GM15510 (cell line): ENCODE measurements around the gene AP3M1.

ENCODE experiments used
- POLR2A ChIP-seq: IDR thresholded peaks from 3 replicates; pipeline ENCODE4 v1.6.1; 2011; ENCODE audit warnings: borderline replicate concordance; ENCODE audit not compliant: insufficient read length; ENCODE audit errors: extremely low read depth

Gene AP3M1

DNA sequence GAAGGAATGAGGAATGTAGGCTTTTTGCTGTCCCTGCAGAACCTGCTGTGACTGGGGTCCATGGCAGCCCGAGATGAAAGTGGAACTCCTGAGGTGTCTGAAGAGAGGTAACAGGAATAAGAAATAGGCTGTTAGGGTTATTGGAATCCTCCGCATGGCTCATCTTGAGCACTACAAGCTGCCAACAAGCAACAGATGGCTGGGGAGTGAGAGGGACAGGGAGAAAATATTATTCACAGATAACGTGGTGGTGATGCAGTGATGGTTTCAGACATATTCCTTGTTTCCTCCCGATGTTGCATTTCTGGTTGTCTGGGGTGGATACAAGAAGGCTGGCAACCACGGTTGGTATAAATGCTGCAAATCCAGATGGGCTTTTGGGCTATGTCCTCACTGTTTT, 46.1 kb downstream of the AP3M1 start:
- no peak for TF ChIP-seq POLR2A

DNA sequence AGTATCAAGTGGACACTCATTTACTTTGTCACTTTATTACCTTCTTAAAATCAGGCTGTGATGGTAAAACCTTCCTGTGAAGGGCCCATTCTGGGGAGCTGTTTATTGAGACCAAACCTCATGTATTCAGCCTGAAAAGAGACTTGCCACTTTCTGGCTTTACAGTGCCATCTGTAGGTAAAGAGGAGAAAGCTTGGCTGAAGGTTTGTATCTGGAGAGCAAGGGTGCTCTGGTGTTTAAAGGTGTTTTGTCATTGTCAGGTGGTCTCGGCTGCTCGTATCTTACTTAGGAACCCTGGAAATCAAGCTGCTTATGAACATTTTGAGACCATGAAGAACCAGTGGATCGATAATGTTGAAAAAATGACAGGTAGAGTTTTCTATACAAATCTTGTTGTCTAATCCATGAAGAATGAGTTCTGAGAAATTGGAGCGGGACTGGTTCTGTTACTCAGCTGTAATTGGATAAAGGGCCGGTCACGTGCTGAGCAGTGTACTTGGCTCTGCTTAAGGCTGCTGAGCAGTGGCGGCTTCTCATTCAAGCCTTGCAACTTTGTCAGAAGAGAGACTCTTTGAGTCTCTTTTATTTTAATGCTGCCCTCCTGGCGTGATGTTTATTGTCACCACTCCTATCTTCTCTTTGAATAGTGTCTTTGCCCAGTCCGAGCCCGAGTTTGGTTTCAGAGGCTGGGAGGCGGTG, 46.9 kb downstream of the AP3M1 start:
- no peak for TF ChIP-seq POLR2A

DNA sequence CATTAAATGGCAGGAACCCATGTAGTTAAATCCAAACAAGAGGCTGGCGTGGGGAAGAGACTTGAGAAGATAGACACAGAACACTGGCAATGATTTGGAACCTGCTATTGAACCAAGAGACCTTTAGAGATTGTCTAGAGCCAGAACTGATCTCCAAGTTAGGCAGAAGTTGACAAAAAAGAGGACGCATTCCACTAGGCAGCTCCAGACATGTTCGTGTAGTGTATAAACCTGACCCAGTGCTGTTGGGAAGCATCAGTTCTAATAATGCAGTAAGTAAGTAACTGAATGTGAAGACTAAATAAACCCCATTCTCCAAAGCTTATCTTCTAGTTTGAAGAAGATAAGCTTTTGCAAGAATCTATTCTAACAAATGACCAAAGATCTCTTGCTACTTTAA, 50.8 kb downstream of the AP3M1 start:
- no peak for TF ChIP-seq POLR2A

DNA sequence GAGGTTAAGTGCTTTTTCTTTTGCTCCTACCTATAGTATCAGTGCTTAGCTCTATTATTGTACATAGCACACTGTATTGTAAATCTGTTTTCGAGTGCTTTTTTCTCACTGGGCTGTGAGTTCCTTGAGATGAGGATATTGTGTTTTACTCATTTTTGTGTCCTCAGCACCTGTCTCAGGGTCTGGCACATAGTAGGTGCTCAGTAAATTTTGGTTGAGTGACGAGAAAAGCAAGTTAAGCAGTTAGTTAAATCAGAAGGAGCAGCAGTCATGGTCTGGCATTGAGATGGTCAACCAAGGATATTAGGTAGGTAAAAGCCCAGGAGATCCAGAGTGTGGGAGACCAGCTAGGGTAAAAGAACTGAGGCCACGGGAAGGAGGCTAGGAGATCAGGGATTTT, 51.2 kb downstream of the AP3M1 start:
- no peak for TF ChIP-seq POLR2A

DNA sequence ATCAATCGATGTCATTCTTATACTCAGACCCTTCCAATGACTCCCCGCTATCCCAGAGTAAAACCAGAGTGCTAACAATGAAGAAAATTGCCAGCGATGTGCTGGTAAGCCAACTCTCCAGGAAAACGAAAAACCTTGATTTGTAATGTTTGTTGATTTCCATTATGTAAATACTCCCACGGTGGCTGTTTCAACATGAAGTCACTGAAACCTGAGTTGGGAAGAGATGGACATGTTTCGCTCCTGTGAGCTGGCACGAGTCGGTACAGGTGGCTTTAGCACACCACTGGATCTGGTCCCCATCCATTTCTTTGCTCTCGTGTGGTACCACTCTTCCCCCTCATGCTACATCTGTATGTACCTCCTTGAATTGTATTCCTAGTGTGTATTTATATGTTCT, 52.9 kb downstream of the AP3M1 start:
- TF ChIP-seq POLR2A: no peak

DNA sequence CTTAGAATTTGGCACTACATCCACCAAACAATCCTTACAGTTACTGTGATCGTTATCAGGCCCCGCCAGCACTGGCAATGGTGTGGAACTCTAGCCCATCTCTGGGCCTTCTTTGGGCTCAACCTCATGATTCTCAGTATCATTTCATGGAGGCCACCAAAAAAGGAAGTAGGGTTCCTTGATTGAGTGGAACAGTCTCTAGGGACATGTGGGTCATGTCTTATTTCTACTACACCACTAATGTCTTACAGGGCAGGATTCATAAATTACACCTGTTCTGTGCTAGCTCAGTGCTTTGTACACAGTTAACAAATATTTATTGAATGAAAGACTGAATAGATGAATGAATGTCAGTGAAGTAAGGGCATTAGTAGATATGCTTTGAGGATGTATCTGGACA, 53.9 kb downstream of the AP3M1 start:
- no peak for TF ChIP-seq POLR2A

DNA sequence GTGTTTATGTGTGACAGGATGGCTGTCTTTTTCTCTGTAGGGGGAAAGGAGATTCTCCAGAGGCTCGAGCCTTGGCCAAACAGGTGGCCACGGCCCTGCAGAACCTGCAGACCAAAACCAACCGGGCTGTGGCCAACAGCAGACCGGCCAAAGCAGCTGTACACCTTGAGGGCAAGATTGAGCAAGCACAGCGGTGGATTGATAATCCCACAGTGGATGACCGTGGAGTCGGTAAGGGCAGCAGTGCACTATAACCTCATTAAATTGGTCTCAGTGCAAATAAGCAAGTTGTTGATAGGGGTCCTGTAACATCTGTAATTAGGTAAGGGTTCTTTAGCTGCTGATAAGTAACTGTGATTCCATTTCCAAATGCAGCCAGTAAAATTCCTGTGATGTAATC, 56.4 kb downstream of the AP3M1 start:
- no peak for TF ChIP-seq POLR2A

DNA sequence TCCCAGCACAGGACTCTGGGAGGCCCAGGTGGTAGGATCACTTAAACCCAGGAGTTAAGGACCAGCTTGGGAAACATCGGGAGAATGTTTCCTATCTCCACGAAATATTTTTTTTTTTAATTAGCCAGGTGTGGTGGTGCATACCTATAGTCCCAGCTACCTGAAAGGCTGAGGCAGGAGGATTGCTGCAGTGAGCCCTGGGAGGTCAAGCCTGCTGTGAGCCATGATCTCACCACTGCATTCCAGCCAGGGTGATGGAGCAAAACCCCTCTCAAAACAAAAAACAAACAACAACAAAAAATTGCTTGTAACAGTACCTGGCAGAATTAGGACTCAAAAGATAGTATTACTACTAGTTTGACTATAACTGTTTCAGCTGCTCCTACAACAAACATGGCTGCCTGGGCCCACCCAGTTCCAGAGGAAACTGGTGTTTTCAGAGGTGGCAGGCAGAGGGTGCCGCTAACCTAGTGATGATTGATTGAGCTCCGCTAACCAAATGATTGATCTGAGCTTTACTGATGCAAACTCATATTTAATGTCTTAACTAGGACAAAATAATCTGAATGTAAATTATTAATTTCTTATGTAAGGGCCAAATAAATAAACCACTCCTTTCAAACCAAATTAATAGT, 57.0 kb downstream of the AP3M1 start:
- TF ChIP-seq POLR2A: no peak

DNA sequence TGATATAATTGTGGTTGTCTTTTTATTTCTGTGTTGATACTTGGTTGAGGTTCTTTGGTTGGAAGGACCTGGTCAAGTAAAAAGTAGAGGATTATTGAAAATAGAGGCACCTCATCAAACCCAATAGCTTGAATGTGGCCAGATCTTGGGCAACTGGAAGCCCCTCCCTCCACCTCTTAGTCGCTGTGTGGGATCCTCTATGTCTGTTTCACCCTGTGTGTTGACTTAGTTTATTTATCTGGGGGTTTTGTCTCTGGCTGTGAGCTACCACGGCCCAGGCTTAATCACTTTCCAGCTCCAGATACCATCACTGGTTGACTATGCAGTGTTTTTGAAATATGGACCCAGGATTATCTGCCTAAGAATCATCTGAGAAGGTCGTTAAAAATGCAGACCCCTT, 58.3 kb downstream of the AP3M1 start:
- TF ChIP-seq POLR2A: no peak

DNA sequence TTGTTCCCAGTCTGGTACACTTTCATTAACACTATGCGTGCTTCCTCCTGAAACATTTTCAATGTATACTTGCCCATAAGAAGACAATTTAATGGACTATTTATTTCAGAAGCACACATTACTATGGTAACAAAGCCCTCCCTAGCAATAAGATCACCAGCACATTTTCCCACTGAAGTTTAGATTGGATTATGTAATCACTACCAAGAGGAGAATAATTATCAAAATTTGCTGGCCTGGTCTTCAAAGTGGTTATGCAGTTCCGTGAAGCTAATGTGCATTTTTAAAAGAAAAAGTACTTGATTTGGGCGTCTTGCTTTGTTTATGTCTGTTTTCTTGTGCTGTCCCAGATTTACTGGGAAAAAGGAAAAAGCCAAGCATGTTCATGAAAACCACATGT, 61.9 kb downstream of the AP3M1 start:
- TF ChIP-seq POLR2A: no peak

DNA sequence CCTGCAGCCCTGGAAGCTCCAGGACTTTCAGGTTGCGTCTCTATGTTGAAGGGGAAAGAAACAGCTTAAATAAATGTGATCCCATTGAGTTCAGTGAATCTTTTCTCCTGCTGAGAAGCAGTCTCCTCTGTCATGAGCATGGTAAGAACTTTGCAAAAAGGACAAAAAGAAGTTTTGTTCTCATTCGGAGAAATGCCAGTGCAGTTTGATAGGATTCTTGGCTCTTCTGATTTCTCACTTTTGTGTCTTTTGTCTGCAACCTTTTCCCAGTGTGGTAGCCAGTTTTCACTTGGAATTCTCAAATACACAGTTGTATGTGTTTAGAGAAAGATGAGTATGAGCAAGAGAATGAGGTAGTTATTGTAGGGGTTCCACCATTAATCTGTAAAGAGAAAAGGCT, 64.3 kb downstream of the AP3M1 start:
- TF ChIP-seq POLR2A: no peak

DNA sequence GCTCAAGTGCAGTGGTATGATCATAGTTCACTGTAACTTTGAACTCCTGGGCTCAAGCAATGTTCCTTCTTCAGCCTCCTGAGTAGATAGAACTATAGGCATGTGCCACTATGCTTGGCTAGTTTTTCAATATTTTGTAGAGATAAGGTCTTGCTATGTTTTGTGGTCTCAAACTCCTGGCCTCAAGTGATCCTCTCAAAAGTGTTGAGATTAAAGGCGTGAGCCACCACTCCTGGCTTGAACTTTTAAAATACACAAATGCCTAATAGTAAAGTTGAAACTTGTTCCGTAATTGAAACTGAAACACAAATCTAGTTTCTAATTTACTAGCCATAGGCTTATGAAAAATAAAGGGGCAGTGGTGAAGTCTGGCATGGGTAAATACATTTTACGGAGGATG, 65.7 kb downstream of the AP3M1 start:
- TF ChIP-seq POLR2A: no peak

DNA sequence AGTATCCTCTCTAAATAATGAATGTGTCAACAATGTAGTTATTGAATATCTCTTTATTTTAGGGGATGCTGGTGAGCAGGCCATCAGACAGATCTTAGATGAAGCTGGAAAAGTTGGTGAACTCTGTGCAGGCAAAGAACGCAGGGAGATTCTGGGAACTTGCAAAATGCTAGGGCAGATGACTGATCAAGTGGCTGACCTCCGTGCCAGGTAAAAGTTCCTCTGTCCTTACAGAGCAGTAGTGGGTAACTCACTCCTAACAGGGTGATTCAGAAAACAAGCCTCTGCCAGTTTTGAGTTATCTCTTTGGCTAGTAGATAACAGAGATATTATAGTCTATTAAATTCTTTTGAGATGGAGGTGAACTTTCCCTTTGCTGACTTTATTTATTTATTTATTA, 67.3 kb downstream of the AP3M1 start:
- TF ChIP-seq POLR2A: no peak

DNA sequence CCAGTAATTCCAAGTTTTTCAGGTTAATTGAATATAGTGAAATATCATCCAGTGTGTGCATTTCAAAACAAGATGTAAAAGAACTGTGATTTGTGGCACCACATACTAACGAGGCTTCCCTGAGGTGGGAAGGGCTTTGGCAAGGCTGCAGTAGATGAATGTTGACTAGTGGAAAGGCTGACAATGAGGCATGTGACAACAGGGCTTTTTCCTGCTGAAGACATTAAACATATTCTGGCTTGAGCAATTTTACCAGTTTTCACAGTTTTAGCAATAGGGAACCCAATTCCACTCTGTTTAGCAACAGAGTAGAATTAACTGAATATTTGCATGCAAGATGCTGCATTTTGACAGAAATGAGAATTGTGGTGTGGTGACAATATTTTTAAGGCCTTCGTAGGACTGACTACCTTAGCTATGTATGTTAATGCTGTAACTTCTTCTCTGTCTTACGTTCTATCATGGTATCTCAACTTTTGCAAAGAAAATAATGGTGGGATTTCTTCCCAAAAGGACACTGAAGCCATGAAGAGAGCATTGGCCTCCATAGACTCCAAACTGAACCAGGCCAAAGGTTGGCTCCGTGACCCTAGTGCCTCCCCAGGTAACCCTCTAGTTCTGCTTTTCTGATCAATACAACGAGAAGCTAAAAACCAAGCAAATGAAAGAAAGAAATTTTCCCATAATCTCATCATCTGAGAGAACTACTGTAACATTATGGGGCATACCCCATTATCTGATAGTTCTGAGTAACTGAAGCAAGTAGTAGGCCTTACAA, 68.5 kb downstream of the AP3M1 start:
- no peak for TF ChIP-seq POLR2A

DNA sequence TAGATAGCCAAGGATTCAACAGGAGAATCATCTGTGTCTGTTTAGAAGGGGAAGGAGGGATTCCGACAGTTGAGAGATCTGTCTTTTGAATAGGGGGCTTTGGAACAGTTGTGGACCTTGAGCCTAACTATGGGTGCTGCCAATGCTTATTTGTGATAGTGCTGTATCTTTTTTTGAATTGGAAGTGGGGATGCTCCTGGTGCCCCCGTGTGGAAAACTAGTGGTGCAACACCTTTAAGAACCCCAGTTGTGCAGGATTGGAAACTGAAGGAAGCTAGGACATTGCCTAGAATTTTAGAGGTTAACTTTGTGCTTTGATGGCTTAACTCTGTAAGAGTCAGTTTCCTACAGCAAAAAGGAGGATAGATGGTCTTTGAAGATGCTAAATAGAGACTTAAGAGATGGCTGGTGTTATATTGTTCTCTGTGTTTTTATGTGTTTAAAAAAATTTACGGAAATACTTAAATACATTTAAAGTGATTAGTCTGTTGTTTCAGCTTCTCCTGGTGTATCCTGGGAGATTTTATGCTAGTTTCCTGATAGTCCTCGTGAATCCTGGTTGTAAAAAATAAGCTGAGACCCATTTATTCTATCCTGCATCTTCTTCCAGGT, 69.3 kb downstream of the AP3M1 start:
- TF ChIP-seq POLR2A: no peak
